UCSD-AML1 (cell line): ENCODE data around the gene LAMTOR4.
"Not testable (repeated sequence)": the region's sequence is repeated elsewhere in the genome, so short reads cannot be mapped to it uniquely, and the experiment has no call there.

ENCODE experiments used
- DNase-seq: peaks from one replicate; lab custom pipeline; 2025; ENCODE audit not compliant: unreplicated experiment; lab: John Stamatoyannopoulos, UW

Gene LAMTOR4

DNA sequence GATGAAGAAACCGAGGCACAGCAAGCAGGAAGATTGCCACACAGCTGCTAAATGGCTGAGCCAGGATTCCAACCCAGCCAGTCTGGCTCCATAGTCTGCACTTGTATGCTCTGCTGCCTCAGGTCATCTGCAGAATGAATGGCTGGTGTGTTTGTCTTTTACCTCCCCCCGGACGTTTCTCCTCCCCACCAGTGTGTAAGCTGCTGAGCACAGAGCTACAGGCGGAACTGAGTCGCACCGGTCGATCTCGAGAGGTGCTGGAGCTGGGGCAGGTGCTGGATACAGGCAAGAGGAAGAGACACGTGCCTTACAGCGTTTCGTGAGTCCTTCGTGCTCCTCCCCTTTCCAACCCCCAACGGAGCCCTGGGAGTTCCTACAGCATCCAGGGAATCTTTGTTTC is 26.7 kb upstream of the LAMTOR4 start:
- no peak for DNase-seq

DNA sequence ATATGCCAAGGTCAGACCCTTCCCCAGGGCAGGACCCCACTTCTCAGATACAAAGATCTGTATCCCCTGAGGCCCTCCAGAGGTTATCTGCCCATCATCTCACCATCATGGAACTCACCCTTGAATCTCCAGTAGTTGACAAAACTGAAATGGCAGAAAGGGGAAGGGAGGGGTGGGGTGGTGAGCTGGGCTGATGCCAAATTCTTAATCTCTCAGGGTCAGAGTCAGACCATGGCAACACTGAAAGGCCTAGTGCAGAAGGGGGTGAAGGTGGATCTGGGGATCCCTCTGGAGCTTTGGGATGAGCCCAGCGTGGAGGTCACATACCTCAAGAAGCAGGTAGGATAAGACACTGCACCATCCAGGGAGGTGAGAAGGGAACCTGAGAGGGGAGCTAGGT is 26.1 kb upstream of the LAMTOR4 start:
- no peak for DNase-seq

DNA sequence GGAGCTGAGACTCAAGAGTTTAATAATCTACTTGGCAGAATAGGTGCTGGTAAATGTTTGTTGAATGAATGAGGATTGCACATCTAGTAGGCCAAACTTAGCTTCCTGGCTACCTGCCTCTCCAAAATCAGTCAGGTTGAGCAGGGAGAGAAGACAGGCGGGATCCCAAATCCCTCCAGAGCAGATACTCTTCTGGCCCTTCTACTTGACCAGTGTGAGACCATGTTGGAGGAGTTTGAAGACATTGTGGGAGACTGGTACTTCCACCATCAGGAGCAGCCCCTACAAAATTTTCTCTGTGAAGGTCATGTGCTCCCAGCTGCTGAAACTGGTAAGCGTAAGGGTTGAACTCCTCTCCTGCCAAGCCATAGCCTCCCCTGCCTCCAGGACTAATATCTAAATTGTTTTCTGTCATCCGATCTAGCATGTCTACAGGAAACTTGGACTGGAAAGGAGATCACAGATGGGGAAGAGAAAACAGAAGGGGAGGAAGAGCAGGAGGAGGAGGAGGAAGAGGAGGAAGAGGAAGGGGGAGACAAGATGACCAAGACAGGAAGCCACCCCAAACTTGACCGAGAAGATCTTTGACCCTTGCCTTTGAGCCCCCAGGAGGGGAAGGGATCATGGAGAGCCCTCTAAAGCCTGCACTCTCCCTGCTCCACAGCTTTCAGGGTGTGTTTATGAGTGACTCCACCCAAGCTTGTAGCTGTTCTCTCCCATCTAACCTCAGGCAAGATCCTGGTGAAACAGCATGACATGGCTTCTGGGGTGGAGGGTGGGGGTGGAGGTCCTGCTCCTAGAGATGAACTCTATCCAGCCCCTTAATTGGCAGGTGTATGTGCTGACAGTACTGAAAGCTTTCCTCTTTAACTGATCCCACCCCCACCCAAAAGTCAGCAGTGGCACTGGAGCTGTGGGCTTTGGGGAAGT is 24.2 kb upstream of the LAMTOR4 start:
- peak; percentile 13 for DNase-seq

DNA sequence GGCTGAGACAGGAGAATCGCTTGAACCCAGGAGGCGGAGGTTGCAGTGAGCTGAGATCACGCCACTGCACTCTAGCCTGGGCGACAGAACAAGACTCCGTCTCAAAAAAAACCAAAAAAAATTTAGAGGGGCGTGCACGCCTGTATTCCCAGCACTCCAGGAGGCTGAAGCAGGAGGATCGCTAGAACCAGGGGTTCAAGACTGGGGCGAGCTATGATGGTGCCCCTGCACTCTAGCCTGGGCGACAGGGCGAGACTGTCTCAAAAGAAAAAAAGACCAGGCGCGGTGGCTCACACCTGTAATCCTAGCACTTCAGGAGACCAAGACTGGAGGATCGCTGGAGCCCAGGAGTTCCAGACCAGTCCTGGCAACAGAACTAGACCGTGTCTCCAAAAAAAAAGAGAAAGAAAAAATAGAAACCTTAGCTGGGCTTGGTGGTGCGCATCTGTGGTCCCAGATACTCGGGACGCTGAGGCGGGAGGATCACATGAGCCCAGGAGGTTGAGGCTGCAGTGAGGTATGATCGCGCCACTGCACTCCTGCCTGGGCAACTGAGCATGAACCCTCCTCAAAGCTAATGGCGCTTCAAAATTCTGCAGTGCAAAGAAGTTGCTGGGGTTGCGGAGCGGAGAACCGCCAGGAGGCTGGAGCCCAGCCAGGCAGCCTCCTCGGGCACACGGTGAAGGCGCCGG is 22.3 kb upstream of the LAMTOR4 start:
- DNase-seq: no peak

DNA sequence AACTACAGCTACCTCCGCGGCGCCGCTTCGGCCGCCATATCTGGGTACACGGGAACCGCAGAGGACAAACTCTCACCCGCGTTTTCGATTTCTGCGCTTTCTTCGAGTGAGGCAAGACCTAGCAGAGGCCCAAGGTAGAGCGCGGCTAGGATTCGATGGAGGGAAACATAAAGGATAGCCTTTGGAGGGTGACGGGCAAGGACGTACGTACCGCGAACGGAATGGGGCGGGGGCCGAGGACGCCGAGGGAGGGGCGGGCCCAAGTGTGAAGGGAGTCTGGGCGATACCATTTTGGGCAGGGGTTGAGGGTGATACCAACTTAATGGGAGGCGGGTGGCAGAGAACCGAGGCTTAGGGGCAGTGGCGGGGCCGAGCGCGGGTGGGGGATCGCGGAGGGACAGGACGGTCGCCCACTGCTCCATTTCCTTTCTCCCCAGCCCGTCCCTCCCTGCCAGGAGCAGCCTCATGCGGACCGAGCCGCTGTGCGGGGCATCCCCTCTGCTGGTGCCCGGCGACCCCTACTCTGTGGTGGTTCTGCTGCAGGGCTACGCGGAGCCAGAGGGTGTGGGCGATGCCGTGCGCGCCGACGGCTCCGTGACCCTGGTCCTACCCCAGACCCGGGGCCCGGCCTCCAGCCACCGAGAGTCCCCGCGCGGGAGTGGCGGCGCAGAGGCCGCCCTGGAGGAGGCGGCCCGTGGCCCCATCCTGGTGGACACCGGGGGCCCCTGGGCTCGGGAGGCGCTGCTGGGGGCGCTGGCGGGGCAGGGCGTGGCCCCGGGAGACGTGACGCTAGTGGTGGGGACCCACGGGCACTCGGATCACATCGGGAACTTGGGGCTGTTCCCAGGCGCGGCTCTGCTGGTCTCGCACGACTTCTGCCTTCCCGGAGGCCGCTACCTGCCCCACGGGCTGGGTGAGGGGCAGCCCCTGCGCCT is 21.5 kb upstream of the LAMTOR4 start, which contains the start of gene MBLAC1:
Gene MBLAC1, plus strand, starts transcription at position 37 of the 935 bp plus-strand sequence. Its CDS starts 429 bp downstream, at position 466.
- peak; percentile 75 for DNase-seq

DNA sequence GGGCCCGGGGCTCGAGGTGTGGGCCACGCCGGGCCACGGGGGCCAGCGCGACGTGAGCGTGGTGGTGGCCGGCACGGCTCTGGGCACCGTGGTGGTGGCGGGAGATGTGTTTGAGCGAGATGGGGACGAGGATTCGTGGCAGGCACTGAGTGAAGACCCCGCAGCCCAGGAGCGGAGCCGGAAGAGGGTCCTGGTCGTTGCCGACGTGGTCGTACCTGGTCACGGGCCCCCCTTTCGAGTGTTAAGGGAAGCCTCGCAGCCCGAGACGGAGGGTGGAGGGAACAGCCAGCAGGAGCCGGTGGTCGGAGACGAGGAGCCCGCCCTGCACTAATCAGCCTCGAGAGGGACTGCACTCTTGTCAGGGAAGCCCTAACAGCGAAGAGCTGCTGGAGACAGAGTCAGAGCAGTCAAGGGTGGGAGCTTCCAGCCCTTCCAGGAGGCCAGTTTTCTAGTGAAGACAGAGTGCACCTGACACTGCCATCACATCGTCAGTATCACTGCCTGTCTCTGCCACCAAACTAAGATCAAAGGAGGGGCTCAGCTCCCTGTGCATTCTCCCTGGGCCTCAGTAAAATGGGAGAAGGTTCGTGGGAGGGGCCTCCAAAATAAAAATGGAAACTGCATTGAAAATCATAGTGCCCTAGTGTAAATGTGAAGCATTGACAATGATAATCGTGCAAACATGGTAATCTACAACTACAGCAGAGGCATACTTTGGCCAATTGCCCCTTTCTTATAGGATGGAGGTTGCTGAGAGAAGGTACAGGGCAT is 20.7 kb upstream of the LAMTOR4 start:
- no peak for DNase-seq

DNA sequence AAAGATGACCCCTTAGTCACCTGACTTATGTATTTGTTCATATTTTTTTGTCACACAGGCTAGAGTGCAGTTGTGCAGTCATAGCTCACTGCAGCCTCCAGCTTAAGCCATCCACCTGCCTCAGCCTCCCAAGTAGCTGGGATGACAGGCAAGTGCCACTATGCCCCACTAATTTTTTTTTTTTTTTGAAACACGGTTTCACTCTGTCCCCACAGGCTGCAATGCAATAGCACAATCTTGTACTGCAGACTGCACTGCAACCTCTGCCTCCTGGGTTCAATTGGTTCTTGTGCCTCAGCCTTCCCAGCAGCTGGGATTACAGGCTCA is 20.1 kb upstream of the LAMTOR4 start:
- DNase-seq: no peak

DNA sequence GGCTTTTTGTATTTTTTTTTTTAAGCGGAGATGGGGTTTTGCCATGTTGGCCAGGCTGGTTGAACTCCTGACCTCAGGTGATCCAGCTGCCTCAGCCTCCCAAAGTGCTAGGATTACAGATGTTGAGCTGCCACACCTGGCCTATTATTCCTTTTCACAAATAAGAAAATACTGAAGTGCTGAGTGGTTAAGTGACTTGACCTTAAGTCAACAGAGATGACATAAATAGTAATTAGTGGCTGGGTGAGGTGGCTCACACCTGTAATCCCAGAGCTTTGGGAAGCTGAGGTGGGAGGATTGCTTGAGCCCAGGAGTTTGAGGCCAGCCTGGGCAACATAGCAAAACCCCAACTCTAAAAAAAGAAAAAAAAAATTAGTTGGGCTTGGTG is 18.5 kb upstream of the LAMTOR4 start:
- DNase-seq: not testable (repeated sequence)

DNA sequence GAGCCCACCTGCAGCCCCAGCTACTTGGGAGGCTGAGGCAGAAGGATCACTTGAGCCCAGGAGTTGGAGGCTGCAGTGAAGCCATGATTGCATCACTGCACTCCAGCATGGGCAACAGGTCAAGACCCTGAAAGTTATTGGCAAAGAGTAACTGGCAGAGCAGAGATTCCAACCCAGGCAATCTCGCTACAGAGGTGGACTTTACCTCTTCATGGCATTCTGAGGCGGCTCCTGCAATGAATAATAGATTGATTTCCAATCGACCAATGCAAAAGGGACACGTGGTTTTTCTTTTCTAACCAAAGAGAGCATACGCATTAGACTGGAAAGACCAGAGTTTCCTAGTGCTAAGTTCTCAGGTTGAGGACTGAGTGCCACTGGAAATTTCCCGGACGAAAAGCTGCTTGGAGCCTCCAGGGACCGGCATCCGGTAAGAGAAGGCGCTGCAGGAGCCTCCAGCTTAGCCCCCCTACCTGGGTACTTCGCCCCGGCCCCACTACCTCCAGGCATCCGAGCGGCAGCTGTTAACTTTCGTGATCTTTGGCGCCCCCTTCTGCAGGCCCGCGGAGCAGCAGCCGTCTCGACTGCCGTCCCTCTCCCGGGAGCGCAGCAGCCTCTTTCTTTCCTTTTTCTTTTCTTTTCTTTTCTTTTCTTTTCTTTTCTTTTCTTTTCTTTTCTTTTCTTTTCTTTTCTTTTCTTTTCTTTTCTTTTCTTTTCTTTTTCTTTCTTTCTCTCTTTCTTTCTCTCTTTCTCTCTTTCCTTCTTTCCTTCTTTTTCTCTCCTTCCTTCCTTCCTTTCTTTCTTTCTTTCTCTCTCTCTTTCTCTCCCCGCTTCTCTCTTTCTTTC is 17.9 kb upstream of the LAMTOR4 start:
- peak; percentile 64 for DNase-seq

DNA sequence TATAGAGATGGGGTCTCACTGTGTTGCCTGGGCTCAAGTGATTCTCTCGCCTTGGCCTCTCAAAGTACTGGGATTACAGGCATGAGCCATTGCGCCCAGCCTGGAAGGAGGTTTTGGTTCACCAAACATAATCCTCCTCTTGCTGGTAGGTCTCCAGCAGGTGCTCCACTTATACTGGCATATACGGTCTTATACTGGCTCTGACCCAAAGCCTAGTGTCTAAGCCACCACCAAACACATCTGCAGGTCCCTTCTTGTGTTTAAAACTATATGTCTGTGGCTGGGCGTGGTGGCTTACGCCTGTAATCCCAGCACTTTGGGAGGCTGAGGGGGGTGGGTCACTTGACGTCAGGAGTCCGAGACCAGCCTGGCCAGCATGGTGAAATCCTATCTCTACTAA is 16.6 kb upstream of the LAMTOR4 start:
- no peak for DNase-seq

DNA sequence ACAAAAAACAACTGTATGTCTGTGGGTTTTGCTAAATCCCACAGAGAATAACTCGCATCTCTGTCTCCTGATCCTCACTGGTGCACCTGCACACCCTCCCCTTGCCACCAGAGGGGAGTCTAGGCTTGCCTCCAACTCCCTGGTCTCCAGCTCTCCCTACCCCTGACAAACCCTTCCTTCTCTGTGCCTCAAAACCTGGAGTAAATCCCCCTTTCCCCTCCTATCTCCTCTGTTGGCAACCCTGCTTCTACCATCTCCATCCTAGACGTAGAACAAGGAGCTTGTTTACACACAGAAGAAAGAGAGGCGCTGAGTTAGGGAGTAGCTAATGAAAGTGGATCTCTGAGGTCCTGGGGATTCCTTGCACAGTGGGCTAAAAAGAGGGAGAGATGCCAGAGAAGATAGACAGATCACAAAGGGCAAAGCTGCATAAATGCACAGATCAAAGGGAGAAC is 16.0 kb upstream of the LAMTOR4 start:
- peak; percentile 28 for DNase-seq

DNA sequence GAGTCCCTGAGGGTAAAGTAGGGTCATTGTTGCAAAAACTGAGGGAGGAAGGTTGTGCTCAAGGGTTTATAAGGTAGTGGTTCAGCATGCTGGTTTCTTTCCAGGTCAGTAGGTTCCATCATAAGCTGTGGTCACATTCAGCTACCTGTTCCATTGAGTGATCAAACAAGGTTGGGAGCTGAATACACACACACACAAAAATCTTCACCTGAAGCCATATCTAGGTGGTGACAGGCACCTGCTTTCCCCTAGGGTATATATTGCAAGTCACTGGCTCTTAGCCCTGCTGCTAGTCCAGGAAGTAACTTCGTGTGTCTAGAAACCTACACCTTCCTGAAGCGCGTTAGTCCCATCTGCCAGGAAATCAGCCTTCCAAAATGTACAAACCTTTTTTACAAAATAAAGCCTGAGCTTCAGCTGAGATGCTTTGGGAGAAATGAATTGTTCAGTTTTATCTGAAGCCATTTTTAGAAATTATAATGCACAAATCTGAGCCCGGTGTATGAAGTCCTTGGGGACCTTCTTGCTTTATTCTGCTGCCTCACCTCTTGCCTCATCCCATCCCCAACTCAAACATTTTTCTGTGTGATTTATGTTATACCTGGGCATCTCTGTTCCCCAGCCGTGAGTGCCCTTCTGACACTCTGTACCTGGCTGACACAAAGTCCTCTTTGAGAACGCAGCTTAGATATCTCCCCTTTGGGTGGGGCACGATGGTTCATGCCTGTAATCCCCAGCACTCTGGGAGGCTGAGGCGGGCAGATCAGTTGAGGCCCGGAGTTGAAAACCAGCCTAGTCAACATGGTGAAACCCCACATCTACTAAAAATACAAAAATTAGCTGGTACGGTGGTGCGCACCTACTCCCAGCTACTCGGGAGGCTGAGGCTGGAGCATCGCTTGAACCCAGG is 10.6 kb upstream of the LAMTOR4 start:
- DNase-seq: no peak

DNA sequence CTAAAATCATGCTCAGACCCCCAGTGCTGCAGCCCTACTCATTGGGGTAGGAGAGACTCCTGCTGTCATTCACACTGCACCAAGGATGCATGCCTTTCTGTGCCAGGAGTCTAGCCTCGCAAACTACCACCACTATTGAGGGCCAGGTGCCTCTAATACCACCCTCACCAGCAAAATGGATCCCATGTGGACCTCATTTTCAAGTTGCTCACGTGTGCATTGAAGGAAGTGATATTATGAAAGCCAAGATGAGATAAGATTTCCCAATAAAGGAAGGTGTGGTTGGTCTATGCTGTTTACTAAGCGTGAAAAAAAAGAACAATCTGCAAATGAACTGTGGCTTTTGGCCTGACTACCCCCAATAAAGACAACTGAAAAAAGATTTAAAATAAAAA is 7.2 kb upstream of the LAMTOR4 start:
- no peak for DNase-seq

DNA sequence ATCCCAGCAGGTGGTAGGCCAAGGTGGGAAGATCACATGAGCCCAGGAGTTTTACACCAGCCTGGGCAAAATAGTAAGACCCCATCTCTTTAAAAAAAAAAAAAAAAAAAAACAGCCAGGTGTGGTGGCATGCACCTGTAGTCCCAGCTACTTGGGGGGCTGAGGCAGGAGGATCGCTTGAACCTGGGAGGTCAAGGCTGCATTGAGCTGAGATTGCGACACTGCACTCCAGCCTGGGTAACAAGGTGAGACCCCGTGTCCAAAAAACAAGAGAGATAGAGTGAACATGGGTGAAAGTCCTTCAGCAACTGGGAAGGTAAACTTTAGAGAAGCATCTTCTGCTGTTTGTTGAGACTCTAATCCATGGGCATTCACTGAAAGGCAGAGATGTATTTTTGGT is 6.3 kb upstream of the LAMTOR4 start:
- DNase-seq: no peak

DNA sequence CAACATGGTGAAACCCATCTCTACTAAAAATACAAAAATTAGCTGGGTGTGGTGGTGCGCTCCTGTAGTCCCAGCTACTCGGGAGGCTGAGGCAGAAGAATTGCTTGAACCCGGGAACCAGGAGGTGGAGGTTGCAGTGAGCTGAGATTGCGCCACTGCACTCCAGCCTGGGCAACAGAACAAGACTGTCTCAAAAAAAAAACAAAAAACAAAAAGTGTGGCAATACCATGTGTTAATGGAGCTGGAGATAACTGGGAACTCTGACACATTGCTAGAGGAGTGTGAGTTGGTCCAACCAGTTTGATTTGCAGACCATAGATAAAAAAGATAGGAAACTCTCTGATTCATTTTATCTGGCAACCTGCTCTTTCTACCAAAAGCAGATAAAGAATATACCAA is 2.4 kb upstream of the LAMTOR4 start:
- DNase-seq: not testable (repeated sequence)

DNA sequence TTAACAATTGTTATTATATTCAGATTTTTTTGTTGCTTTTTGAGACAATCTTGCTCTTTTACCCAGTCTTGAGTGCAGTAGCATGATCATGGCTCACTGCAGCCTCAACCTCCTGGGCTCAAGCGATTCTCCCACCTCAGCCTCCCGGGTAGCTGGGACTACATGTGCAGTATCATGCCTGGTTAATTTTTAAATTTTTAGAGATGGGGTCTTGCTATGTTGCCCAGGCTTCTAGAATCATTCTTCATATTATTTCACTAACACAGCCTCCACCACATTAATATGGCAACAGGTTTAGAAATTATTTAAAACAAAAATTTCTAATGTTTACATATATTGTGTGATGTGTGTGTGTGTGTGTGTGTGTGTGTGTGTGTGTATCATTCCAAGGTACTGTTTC is 1.4 kb upstream of the LAMTOR4 start:
- no peak for DNase-seq

DNA sequence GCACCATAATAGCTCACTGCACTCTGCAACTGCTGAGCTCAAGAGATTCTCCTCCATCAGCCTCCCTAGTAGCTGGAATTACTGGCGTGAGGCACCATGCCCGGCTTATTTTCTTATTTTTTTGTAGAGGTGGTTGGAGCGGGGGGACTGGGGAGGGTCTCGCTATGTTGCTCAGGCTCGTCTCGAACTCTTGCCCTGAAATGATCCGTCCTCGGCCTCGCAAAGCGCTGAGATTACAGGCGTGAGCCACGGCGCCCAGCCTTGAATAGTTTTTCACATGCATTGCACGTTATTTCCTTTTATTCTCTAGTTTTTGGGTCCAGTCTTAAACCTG is 526 bp upstream of the LAMTOR4 start:
- DNase-seq: no peak

DNA sequence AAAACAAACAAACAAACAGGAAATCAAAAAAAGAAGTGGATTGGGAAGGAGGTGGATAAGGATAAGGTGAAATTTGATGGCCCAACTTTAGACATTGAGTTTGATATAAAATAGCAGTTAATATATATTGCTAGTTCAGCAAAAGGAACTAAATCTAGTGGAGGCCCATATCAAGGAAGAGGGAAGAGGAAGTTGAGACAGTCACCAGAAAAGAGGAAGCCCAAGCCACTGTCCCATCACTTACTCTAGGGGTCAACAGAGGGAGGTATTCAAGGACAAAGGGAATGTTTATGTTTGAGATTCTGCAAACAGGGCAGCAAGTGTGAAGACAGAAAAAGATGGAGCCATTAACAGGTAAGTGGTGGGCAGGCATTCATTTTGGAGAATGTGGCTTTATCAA is 3.7 kb downstream of the LAMTOR4 start:
- no peak for DNase-seq
